GM19099 (cell line): ENCODE measurements around the gene TMA7.
A peak's percentile ranks its signal among the peaks of the same experiment; 100 is the strongest.

Experiments used
- POLR2A ChIP-seq: IDR thresholded peaks from 3 replicates; pipeline ENCODE4 v1.6.1; 2011; ENCODE audit warnings: low read depth; ENCODE audit not compliant: insufficient read length; ENCODE audit errors: extremely low read depth

Gene TMA7

GRCh38 chr3:48465531-48466378 lies 25.7 kb downstream of the TMA7 start:
- TF ChIP-seq POLR2A = peak; percentile 98

GRCh38 chr3:48466386-48467109 lies 26.5 kb downstream of the TMA7 start:
- TF ChIP-seq POLR2A = no peak

DNA sequence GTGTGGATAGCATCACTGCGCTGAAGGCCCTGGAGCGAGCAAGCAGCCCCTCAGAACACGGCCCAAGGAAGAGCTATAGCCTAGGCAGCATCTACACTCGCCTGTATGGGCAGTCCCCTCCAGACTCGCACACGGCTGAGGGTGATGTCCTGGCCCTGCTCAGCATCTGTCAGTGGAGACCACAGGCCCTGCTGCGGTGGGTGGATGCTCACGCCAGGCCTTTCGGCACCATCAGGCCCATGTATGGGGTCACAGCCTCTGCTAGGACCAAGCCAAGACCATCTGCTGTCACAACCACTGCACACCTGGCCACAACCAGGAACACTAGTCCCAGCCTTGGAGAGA lies 27.0 kb downstream of the TMA7 start:
- no peak for TF ChIP-seq POLR2A

GRCh38 chr3:48467473-48468267 lies 27.6 kb downstream of the TMA7 start:
- no peak for TF ChIP-seq POLR2A

DNA sequence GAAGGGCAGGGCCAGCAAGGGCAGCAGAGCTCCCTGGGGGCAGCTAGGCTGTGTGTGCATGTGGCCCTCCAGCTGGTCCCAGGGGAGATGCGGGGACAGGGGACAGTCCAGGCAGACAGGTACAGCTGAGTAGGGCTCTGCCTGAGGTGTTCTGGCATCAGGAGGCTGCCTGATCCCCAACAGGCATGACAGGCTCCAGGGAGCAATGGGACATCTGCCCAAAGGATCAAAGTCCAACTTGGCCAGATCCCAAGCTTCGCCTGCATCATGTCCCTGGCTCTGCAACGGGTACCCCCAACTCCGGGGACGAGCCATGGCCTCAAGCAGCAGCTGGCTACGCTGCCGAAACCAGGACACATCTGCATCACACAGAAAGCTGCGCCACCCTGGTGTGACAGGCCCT lies 28.3 kb downstream of the TMA7 start:
- no peak for TF ChIP-seq POLR2A

DNA sequence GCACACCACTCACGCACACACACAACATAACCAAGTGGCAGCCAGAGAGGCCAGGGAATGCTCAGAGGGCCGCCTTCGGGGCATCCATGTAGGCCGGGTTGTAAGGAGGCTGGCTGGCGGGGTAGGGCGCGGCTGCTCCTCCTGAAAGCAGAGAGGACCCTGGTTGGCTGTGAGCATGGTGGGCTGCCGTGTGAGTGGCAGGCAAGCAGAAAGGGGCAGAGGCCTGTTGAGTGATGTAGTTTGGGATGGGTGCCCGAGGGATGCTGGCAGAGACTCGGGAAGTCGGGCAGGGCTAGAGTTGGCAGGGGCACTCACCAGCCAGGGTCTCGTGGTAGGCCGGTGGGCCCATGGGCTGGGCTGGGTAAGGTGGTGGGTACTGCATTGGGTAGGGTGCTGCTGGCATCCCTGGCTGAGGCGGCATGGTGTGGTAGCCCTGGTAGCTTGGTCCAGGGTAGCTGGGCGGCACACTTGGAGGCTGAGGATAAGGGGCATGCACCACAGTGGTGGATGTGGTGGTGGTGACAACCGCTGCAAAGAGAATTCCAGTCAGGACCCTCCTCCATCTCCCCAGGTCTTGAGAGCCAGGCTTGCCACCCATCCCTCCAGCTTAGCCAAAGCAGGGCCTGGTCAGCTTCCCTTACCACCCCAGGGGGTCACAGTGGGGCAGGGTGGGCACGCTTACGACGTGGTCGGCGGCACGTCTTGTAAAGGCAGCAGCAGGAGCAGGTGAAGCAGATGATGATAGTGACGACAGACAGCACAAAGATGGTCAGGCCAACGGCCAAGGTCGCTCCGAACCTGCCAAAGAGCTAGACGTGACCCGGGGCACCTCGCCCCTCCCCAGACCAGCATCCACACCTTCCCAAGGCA lies 29.2 kb downstream of the TMA7 start:
- no peak for TF ChIP-seq POLR2A

GRCh38 chr3:48470286-48470685 lies 30.2 kb downstream of the TMA7 start:
- TF ChIP-seq POLR2A = no peak

DNA sequence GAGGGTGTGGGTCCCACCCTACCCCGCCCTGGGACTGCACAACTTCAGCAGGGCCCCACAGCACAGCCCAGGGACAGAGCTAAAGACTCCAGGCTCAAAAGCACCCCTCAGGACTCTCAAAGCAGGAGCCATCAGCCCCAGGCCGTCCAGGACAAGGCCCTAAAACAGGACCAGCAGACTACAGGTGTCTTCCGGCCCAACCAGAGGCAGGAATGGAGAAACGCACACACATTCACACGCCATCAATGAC lies 32.5 kb downstream of the TMA7 start:
- TF ChIP-seq POLR2A = no peak

GRCh38 chr3:48472923-48473616 lies 33.0 kb downstream of the TMA7 start:
- peak; percentile 91 for TF ChIP-seq POLR2A

DNA sequence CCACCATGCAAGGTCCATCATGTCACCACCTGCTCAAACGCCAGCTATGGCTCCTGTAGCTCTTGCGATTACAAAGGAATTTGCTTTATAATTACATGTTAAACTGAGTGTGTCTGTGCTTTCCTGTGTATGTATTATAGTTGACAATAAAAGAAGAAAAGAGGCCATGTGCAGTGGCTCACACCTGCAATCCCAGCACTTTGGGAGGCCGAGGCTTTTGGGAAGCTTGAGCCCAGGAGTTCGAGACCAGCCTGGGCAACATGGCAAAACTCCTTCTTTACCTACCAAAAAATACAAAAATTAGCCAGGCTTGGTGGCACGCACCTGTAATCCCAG lies 33.5 kb downstream of the TMA7 start:
- TF ChIP-seq POLR2A = no peak

GRCh38 chr3:48474619-48475018 lies 34.6 kb downstream of the TMA7 start:
- TF ChIP-seq POLR2A = no peak

- TF ChIP-seq POLR2A = no peak
Observed at GRCh38 chr3:48475188-48475587, 35.1 kb downstream of the TMA7 start.

- no peak for TF ChIP-seq POLR2A
Observed at GRCh38 chr3:48476426-48477053, 36.5 kb downstream of the TMA7 start.

DNA sequence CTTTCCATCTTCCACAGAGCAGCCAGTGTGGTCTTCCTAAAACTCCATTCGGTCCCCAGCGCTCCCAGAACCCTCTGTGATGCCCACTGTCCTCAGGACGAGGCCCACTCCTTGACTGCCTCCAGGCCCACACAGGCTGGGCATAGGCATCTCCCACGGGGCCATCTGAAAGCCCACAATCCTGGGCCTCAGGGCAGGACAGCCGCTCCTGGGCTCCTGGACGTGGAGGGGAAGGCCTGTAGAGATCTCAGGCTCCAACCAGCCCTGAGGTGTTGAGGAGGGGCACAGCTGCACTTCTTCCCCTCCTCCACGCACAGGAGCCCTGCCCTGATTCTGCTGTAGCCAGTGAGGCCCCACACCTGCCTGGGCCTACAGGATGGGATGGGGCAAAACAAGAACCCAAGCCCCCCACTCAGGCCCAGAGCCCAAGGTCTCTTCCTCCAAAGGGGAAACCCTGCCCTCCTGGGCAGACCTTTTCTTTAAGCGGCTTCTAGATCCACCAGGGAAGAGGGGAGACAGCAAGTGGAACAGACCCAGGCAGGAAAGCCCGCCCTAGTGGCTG lies 38.0 kb downstream of the TMA7 start:
- no peak for TF ChIP-seq POLR2A
